A549 (cell line): ENCODE results near the gene MARCHF4.

Source experiments
- CHD2 ChIP-seq: fragments of 150-350 bp; IDR thresholded peaks from 2 replicates; pipeline ENCODE4 v1.6.1; 2014; ENCODE audit warnings: low read length; ENCODE audit not compliant: partially characterized antibody
- CTCF ChIP-seq: fragments of >200 bp; sonication (Bioruptor Twin); formaldehyde crosslinking; IDR thresholded peaks from 3 replicates; pipeline ENCODE4 v1.5.1; 2016
- FOSB ChIP-seq: fragments of 250-450 bp; sonication (Bioruptor Pico); IDR thresholded peaks from 2 replicates; pipeline ENCODE4 v1.5.0; 2020; ENCODE audit warnings: mild to moderate bottlenecking, moderate library complexity
- HDAC2 ChIP-seq: fragments of 200-600 bp; sonication (generic); IDR thresholded peaks from 2 replicates; pipeline ENCODE4 v1.6.1; 2016
- HMGXB4 ChIP-seq: fragments of 250-450 bp; sonication (Bioruptor Pico); IDR thresholded peaks from 2 replicates; pipeline ENCODE4 v1.5.0; 2021; ENCODE audit warnings: mild to moderate bottlenecking, moderate library complexity, borderline replicate concordance
- POLR2A ChIP-seq: IDR thresholded peaks from 2 replicates; pipeline ENCODE4 v1.6.1; 2012; ENCODE audit warnings: mild to moderate bottlenecking, low read length
- USF2 ChIP-seq: fragments of 450-650 bp; IDR thresholded peaks from 2 replicates; pipeline ENCODE4 v1.6.1; 2014; ENCODE audit warnings: antibody characterized with exemption

- no peak for TF ChIP-seq CHD2
- TF ChIP-seq CTCF = no peak
- TF ChIP-seq POLR2A = no peak
- no peak for TF ChIP-seq USF2
- TF ChIP-seq HMGXB4 = no peak
- no peak for TF ChIP-seq HDAC2
- no peak for TF ChIP-seq FOSB (CRISPR knock-in tag)
Observed at GRCh38 chr2:216362730-216363129, 9.6 kb downstream of the MARCHF4 start.
